ENCODE results near the gene CD1D.
"Not testable (repeated sequence)": the region's sequence is repeated elsewhere in the genome, so short reads cannot be mapped to it uniquely, and the experiment has no call there.

The CD1D gene

GRCh38 chr1:158204458-158204827 is 23.7 kb downstream of the CD1D start:
- FAIRE-seq: no peak
- TF ChIP-seq CTCF (IDR thresholded peaks at IDR 0.05; ENCODE audit: insufficient read depth, missing control alignments): no peak
- DNase-seq (ENCODE audit: insufficient read length, low spot score): no peak

GRCh38 chr1:158208586-158209116 is 28.0 kb downstream of the CD1D start:
- DNase-seq (ENCODE audit: insufficient read length, low spot score): no peak
- no peak for TF ChIP-seq CTCF (IDR thresholded peaks at IDR 0.05; ENCODE audit: insufficient read depth, missing control alignments)
- no peak for FAIRE-seq

- no peak for TF ChIP-seq CTCF (IDR thresholded peaks at IDR 0.05; ENCODE audit: insufficient read depth, missing control alignments)
- FAIRE-seq: no peak
Measured at GRCh38 chr1:158212320-158212719, 31.6 kb downstream of the CD1D start.

GRCh38 chr1:158223445-158223844 is 42.8 kb downstream of the CD1D start:
- FAIRE-seq: not testable (repeated sequence)

More at GRCh38 chr1:158212320-158212719, 31.6 kb downstream of the CD1D start:
- no peak for DNase-seq (ENCODE audit: insufficient read length, low spot score)

GRCh38 chr1:158227904-158228623 is 47.4 kb downstream of the CD1D start:
- FAIRE-seq: no peak
- TF ChIP-seq CTCF (IDR thresholded peaks at IDR 0.05; ENCODE audit: insufficient read depth, missing control alignments): no peak
- no peak for DNase-seq (ENCODE audit: insufficient read length, low spot score)

More at GRCh38 chr1:158223445-158223844, 42.8 kb downstream of the CD1D start:
- DNase-seq (ENCODE audit: insufficient read length, low spot score): not testable (repeated sequence)
